Lung (tissue), 12 donors: ENCODE measurements around the gene ZBP1. TPM values are rescaled to one million over a fixed set of nuclear protein-coding genes. Genes with fewer than 3 reads are reported as not detected.

ENCODE experiments used
- ATAC-seq: fragments of 200-7000 bp; cut with Tn5 transposase; one replicate; pipeline ENCODE4 v1.9.1; 2020; ENCODE audit warnings: moderate number of reproducible peaks; ENCODE audit not compliant: insufficient read depth, low FRiP score
- DNase-seq, 3 donors: peaks; one replicate each; pipeline ENCODE4 v3.0.0-alpha.2; 2013 to 2017
- H3K27ac ChIP-seq, 2 donors: one replicate each; pipeline ENCODE4 v1.5.1; 2013; ENCODE audit warnings: mild to moderate bottlenecking in 2 of 2, moderate library complexity in 2 of 2, control low read depth in 1 of 2, inconsistent platforms in 1 of 2, low read depth in 1 of 2, low read length in 1 of 2
- H3K27me3 ChIP-seq, 3 donors: one replicate each; pipeline ENCODE4 v1.5.1; 2013; ENCODE audit warnings: low read length in 2 of 3; ENCODE audit not compliant: control insufficient read depth in 3 of 3, insufficient read depth in 3 of 3
- H3K36me3 ChIP-seq, 4 donors: one replicate each; pipeline ENCODE4 v1.5.1; 2013; ENCODE audit warnings: low read length in 4 of 4, mild to moderate bottlenecking in 1 of 4, moderate library complexity in 1 of 4; ENCODE audit not compliant: control insufficient read depth in 4 of 4, insufficient read depth in 4 of 4
- H3K4me1 ChIP-seq, 5 donors: one replicate each; pipeline ENCODE4 v1.5.1; 2013; ENCODE audit warnings: low read length in 5 of 5, mild to moderate bottlenecking in 2 of 5, moderate library complexity in 1 of 5; ENCODE audit not compliant: control insufficient read depth in 5 of 5, insufficient read depth in 5 of 5
- H3K4me3 ChIP-seq: one replicate; pipeline ENCODE4 v1.5.1; 2013; ENCODE audit warnings: mild to moderate bottlenecking, control low read depth, moderate library complexity
- H3K9ac ChIP-seq, 2 donors: one replicate each; pipeline ENCODE4 v1.5.1; 2013; ENCODE audit warnings: low read length in 2 of 2, control low read depth in 1 of 2; ENCODE audit not compliant: insufficient read depth in 1 of 2
- H3K9me3 ChIP-seq, 4 donors: one replicate each; pipeline ENCODE4 v1.5.1; 2013; ENCODE audit warnings: low read length in 3 of 4, mild to moderate bottlenecking in 1 of 4, moderate library complexity in 1 of 4; ENCODE audit not compliant: control insufficient read depth in 4 of 4, insufficient read depth in 3 of 4
- WGBS, 2 donors: extraction: QIAGEN DNeasy Blood & Tissue Kit; methylation state at CpG; one replicate each; pipeline ENCODE4 v1.1.7; 2013; 5-methylcytosine and 5-hydroxymethylcytosine counted together
- polyA plus RNA-seq, 2 donors: library from polyadenylated mRNA; stranded (reverse); fragments of 200-250 nt; gene quantifications; one replicate each; pipeline ENCODE4 v1.2.1, GENCODE V29; 2013
- total RNA-seq, 2 donors: library from RNA; depleted of rRNA in 1 of 2; stranded (reverse); fragments of >200 nt in 1 of 2; gene quantifications; one replicate each; pipeline ENCODE4 v1.2.1, GENCODE V29; 2014 to 2021
- TF ChIP-seq, protein P1 (sequence below): IDR thresholded peaks from 2 replicates; pipeline ENCODE4 v1.5.1; 2012; ENCODE audit warnings: mild to moderate bottlenecking; ENCODE audit errors: control extremely low read depth, extremely low read depth
- donor health status: control.
- donor health status: control.
- donor health status: Bipolar disorder and iron deficiency.
- donor health status: healthy.
- donor health status: DM: yes; HTN: yes; CAD: no.

The ZBP1 gene
- total and polyA plus RNA-seq, 4 donors = 1.3 to 5.3 (median 2.5) TPM

DNA sequence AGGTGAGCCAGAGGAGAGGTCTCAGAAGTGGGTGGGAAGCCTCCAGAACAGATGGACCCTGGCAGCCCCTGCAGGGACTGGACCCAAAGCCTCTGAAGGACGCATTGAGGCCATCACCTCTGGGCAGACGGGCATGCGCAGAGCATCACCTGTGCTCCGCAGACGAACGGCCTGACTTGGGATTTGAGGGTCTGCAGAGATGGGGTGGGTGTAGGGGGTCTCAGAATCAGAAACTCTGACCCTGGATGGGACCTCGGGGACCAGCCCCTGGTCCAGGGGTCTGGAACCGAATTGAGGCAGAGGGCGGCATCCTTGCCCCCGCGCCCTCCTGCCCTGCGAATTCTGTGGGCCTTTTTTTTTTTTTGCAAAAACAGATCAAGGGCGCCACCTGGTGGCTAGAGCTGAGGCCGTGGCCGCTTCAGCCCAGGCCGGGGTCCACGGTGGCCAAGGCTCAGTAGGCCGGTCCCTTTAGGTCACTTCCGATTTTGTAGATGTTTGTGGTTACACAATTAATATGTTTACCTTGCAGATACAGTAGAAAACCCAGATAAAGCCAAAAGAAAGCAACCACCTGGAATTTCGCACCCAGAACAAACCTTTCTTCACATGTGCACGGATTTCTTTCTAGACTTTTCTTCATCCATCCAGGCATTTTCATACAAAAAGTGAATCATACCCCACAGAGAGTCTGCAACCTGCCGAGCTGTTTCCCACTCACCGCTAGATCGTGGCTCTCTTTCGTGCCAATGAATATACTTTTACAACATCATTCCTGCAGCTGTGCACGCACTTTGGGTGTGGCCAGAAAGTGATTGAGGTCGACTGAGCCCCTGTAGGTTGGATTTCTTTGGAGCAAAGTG lies 25.9 kb downstream of the ZBP1 start:
- 37 to 44% methylated on average over 24 to 27 of the region's 27 CpGs for WGBS, 2 donors
- no peak overlapping the region for H3K27ac ChIP-seq
- peaks cover 0 to 3% (median 0%) of the 10 kb centered on the region in 5 donors for H3K4me1 ChIP-seq
- DNase-seq (peak; percentile 46 to 53 (median 53)), ATAC-seq (no peak)
- H3K4me3 ChIP-seq = no peak overlapping the region
- H3K36me3 ChIP-seq = no peaks in the 10 kb centered on the region
- peaks cover 0 to 2% (median 0%) of the 10 kb centered on the region in 4 donors for H3K9me3 ChIP-seq
- TF ChIP-seq, protein P1, sequence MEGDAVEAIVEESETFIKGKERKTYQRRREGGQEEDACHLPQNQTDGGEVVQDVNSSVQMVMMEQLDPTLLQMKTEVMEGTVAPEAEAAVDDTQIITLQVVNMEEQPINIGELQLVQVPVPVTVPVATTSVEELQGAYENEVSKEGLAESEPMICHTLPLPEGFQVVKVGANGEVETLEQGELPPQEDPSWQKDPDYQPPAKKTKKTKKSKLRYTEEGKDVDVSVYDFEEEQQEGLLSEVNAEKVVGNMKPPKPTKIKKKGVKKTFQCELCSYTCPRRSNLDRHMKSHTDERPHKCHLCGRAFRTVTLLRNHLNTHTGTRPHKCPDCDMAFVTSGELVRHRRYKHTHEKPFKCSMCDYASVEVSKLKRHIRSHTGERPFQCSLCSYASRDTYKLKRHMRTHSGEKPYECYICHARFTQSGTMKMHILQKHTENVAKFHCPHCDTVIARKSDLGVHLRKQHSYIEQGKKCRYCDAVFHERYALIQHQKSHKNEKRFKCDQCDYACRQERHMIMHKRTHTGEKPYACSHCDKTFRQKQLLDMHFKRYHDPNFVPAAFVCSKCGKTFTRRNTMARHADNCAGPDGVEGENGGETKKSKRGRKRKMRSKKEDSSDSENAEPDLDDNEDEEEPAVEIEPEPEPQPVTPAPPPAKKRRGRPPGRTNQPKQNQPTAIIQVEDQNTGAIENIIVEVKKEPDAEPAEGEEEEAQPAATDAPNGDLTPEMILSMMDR = peak; percentile 70
- no peak overlapping the region for H3K9ac ChIP-seq
- H3K27me3 ChIP-seq = no peaks in the 10 kb centered on the region

DNA sequence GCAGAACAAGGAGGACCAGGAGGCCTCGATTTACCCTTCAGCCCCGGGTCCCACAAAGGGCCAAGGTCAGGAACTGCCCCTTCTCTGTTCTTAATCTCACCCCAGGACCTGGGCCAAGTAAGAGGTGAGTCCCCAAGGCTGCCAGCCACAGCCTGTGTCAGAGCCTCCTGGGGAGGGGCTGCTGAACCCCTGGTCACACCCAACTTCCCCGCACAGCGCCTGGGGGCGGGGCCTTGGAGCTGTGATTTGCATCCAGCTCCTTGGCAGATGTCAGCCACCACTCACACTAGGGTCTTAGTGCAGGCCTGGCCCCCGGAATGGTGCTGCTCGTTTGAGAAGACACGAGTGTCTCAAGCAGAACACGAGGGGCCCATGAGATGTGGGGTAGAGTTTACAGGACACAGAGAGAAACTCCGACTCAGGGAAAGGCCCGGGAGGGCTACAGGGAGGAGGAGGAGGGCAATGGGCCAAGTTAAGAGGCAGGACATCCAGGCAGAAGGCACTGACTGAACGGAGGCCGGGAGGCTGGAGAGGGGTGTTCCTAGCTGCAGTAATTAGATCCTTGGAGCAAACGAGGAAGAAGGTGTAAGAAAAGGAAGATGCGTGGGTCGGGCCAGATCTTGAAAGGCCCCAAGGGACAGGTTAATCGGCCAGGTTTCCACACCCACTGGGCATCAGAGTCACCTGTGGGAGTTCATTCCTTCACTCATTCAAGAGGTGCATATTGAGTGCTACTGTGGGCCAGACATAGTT lies 26.9 kb downstream of the ZBP1 start:
- Histone ChIP-seq H3K4me1 (peaks cover 0 to 3% (median 0%) of the 10 kb centered on the region in 5 donors), H3K9ac (no peak overlapping the region), H3K9me3 (peaks cover 0 to 7% (median 0%) of the 10 kb centered on the region in 4 donors), H3K27me3 (no peaks in the 10 kb centered on the region), H3K4me3 (no peak overlapping the region), H3K36me3 (no peaks in the 10 kb centered on the region), H3K27ac (no peak overlapping the region)
- WGBS, 2 donors = 59 to 61% methylated on average over 17 of the region's 17 CpGs
- DNase-seq (no peak), ATAC-seq (no peak)
- TF ChIP-seq, protein P1 = no peak

DNA sequence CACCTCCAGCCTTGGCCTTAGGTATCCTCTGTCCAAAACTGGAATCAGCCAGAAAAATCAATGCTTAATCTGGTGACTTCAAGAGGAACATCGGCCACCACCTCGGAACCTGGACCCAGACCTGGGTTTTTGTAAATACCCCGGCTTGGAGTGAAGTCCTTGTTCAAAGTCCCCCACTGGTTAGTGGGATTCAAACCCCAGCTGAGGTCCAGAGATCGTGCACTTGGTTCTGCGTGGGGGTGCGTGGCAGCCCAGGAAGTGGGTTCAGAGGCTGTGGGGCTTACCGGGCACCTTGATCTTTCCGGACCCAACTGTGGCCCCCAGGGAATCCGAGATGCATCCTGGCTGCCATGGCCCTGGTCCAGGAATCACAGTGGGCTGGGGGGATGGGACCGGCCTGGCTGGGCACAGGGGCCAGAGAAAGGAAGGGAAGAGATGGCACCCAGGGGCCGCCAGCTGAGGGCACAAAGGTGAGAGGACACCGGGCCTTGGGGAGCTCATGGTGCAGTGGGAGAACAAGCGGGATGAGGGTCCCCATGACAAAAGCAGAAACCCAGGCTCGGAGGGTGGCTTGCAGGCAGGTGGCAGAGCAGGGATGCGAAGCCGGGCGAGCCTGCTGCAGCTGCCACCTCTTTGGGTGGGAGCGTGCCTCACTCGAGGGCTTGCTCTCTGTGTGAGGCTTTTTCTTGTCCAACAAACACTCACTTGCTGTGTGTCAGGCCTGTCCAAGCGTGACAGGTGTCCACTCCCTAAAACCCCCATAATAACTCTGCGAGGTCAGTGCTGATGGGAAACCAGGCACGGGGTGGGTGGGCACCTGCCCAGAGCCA lies 27.7 kb downstream of the ZBP1 start:
- H3K27me3 ChIP-seq = no peaks in the 10 kb centered on the region
- 90 to 94% methylated on average over 22 of the region's 22 CpGs for WGBS, 2 donors
- ATAC-seq (no peak), DNase-seq (no peak)
- H3K9ac ChIP-seq = no peak overlapping the region
- TF ChIP-seq, protein P1 = no peak
- no peak overlapping the region for H3K4me3 ChIP-seq
- H3K36me3 ChIP-seq = no peaks in the 10 kb centered on the region
- H3K9me3 ChIP-seq = peaks cover 0 to 7% (median 3%) of the 10 kb centered on the region in 4 donors
- H3K4me1 ChIP-seq = peaks cover 0 to 3% (median 0%) of the 10 kb centered on the region in 5 donors
- H3K27ac ChIP-seq = no peak overlapping the region
